Right ventricle myocardium superior (tissue), 1 donor: ENCODE data around the gene EYA4. TPM values are rescaled to one million over a fixed set of nuclear protein-coding genes. Genes with fewer than 3 reads are reported as not detected.

Experiments
- ATAC-seq: fragments of 200-7000 bp; cut with Tn5 transposase; one replicate; pipeline ENCODE4 v1.9.1; 2020; ENCODE audit warnings: mild to moderate bottlenecking; ENCODE audit not compliant: poor library complexity
- DNase-seq: peaks from one replicate; pipeline ENCODE4 v3.0.0-alpha.2; 2020
- intact Hi-C: fragments of 100-400 bp; cut with DNase I; formaldehyde crosslinking; loops from one replicate; pipeline ENCODE4 v1.11.2; 2022
- total RNA-seq: library from RNA; stranded (reverse); fragmentation: NEBNext Ultra II Directional; extraction: Animal tissue kit (Norgen Biotek cat#: 25700); gene quantifications from one replicate; pipeline ENCODE4 v1.2.1, GENCODE V29; 2021
- donor health status: DM: no; HTN: yes; CAD: no; lungs with severe emphysema.

Gene EYA4
- total RNA-seq, 1 donor from 2014 or later = 20.4 TPM

DNA sequence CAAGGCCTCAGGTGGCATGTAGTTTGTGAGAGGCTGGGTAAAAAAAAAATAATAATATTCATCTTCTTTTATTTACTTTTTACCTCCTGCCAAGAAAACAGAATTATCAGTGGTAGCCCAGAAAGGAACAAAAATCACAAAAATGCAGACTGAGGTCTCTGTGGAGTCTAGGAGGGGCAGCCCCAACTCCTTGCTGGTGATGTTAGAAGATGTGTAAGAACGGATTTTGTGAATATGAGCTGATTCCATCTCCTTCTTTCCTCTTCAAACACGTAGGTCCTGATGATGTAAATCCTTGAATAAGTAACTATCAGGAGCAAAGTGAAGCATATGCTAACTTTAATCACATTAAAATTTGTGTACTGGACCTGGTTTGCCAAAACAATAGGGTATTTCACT, 226.8 kb downstream of the EYA4 start:
- intact Hi-C loops = no loop called here
- no peak for ATAC-seq
- DNase-seq = no peak

DNA sequence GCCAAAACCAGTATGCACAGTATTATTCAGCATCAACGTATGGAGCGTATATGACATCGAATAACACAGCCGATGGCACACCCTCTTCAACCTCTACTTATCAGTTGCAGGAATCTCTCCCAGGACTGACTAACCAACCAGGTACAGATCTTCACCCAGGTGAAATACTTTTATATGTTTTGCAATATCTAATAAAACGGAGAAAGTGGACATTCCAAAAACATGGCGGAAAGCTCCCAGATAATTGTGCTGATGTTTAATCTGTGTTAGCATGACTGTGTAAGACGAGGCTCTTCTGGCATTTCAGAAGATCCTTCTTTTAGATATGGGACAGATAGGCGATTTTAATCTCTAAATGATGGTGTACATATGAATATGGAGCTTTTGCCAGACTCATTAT, 227.4 kb downstream of the EYA4 start:
- DNase-seq (no peak), ATAC-seq (no peak)
- intact Hi-C loops = no loop called here

DNA sequence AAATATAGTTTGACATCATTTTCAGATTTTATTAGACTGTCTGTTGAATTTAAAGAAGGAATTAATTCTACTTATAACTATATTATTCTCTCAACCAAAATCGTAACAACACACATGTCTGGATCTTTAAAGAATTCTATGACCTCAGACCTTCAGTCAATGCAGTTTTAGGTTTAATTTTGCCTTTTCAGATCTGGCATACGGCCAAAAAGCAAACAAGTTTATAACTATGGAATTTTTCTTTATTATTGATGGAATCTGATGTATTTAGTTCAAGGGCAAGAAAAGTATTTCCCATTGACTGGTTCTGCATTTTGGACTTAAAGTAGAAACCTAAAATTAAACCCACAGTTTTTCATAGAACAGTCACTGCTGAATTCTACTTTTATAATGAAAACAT, 233.4 kb downstream of the EYA4 start:
- DNase-seq (no peak), ATAC-seq (no peak)
- intact Hi-C loops = no loop called here

DNA sequence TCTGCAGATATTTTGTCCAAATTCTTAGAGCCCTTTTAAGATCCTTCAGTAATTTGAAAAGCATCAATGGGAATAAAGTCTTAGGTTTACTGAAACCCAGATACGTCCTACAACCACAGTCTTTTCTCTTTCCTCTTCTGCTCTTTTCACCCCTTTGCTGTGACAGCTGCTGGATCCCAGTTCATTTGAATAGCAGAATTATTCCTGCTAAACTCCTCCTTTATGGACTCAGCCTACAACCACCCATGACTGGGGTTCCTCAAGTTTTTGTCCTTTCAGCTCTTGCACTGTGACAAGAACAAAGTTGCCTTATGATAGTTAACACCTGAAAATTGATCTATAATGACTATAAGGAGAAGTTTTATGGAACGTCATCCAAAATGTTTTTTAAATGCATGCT, 237.5 kb downstream of the EYA4 start:
- DNase-seq (no peak), ATAC-seq (no peak)
- intact Hi-C loops = no loop called here

DNA sequence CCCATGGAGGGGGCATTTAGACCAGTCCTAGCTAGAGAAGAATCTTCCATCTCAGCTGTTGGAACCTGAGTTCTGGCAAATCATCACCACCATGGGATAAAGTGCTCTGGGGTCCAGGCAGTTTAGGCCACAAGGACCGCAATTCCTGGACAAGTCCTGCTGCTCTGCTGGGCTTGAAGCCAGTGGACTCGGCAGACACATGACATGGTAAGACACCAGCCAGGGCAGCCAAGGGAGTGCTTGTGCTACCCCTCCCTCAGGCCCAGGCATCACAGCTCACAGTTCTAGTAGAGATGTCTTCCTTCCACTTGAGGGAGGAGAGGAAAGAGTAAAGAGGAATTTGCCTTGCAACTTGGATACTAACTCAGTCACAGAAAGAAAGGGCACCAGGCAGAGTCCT, 246.0 kb downstream of the EYA4 start:
- intact Hi-C loops = no loop called here
- peak; percentile 36 for ATAC-seq
- DNase-seq = no peak

DNA sequence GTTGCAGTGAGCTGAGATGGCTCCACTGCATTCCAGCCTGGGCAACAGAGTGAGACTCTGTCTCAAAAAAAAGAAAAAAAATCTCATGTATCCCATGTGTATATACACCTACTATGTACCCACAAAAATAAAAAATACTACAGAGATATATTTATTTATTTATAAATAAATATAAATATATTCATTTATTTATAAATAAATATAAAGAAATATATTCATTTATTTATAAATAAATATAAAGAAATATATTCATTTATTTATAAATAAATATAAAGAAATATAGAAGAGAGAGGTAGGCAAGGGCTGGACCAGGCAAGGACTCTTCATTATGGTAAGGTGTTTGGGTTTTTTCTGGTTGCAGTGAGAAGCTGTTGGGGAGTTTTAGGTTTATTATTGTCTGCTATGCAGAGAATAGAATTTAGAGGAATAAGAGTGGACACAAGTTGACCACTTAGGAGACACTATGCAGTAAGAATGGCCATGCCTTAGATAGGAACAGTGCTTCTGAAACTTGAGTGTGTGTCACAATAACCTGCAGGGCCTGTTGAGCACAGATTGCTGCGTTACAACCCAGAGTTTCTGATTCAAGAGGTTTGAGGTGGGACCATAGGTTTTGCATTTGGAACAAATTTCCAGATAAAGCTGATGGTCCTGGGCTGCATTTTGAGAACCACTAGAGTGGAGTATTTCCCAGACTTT, 254.2 kb downstream of the EYA4 start:
- DNase-seq (no peak), ATAC-seq (no peak)
- intact Hi-C loops = loop anchor here (10.0 kb wide), 1 partner anchor 51 kb away; no protein-coding TSS in a partner anchor

DNA sequence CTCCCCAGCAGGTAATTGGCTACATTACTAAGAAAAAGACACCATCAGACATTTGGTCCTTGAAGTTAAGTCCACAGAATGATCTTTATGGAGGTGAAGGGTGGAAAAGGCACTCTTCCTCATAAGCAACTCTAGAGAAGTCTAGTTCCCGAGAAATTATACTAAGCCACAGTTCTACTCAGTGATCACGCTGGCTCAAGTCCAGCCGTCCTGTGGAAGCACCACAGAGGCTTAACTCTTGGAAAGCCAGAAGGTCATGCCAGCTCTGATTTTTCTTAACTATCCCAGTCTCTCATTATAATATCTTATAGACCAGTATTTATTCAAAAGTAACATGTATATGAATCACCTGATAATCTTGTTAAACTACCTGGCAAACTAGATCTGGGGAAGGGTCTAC, 258.5 kb downstream of the EYA4 start:
- ATAC-seq (no peak), DNase-seq (no peak)
- intact Hi-C loops = loop anchor here (10.0 kb wide), 1 partner anchor 55 kb away; no protein-coding TSS in a partner anchor

DNA sequence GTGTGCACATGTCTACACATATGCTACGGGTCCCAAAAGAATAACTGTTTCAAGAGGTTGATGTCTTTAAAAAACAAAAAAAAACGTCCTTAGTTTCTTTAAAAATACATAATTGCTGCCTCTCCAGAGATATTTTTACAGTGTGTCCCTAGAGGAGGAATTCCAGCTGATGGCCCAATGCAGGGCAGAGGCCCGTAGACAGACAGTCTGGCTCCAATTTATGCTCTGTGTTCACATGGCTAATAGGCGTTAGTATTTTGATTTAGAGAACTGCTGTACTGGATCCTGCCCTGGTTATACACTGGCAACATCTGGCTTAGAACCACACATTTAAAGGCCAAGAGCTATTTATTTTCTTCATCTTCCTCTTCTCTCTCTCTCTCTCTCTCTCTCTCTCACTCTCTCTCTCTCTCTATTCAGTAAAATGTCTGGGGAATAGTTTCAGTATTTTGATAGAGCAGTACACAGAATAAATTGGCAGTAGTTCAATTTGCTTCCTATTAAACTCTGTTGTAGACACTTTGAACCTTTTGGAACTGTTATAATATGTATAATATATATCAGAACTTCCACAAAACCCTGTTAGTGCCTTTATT, 260.6 kb downstream of the EYA4 start:
- intact Hi-C loops = no loop called here
- no peak for DNase-seq
- ATAC-seq = peak; percentile 78

DNA sequence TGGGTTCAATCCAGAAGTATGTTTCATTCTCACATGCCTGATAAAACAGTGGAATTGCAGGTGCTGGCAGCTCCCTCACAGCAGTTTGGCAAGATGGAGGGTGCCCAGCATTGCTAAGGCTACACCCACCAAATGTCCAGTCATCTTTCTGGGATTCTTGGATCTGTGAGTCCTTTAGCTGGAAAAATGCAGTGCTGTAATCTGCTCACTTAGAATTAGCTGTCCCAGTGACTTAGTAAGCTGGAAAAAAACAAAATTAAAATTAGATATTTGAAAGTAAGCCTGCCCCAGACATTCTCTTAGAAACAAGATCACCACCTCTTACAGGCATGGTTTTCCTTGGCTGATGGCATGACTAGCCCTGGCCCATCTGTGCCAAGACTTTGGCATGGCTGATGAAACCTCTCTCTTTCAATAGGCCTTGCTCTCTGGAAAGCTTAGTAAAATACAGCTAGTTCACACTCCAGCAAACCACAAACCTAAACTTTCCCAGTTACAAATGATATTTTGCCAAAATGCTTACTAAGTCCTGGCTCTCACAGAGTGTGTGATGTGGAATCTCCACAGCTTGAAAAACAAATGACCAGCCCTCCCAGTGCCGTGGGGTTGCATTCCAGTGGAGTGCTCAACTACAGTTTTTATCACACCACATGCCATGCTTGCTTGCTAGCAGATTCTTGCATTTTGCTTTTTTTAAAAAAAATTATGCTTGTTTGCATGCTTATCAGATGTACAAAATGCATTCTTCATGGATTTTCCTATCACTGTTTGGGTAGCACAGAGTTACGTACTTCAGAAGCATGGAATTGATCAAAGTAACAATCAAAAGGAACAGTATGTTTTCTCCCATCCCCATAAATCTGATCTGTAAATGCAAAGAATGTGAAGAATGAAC, 261.5 kb downstream of the EYA4 start:
- peak; percentile 70 for ATAC-seq
- DNase-seq = peak; percentile 43
- intact Hi-C loops = no loop called here

DNA sequence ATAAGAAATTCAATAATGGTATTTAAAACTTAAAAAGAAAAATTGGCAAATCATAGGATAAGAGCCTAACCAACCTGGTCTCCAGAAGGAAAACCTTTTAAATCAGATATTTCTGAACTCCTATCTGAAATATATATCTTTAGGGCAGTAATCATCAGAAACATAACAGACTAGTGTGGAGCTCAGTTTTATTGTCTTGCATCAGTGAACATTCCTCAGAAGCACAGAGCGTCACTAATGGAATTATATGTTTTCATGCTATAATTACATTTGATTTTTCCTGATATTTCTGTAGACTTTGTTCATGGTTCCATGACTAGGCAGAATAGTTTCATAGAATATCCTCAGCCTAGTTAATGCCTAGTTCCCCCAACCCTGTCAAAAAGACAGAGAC, 262.2 kb downstream of the EYA4 start:
- intact Hi-C loops = no loop called here
- ATAC-seq (no peak), DNase-seq (no peak)

DNA sequence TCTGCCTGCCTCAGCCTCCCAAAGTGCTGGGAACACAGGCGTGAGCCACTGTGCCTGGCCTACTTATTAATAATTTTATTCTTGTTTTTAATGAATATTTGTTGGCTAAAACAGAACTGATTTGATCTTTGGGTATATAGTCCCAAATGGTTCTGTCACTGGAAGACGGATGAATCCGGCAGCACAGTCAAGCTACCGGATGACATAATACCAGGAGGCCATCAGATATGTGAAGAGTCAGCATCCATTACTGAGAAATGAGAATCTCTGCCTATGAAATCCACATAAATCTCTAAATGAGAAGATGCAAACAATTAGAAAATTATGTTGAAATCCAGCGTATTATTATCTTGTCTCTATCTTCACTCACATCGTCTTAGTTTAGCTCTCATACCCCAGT, 263.0 kb downstream of the EYA4 start:
- DNase-seq = no peak
- ATAC-seq = no peak
- intact Hi-C loops = no loop called here

DNA sequence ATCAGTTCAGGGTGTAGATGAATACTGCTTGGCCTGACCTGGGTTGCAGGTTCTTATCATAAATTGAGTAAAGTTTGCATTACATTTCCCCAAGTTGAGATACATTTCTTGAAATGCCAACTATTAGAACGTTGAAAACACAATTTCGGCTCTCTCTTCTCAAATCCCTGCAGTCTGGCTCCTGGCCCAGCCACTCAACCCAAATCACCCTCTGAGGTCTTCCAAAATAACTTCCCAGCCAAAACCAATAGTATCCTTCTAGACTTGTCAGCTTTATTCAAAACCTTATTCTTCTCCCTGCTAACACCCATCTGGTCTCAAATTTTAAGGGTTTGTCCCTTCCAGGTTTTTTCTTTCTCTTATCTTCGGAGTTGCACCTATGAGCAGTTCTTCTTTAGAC, 263.6 kb downstream of the EYA4 start:
- ATAC-seq (no peak), DNase-seq (peak; percentile 60)
- intact Hi-C loops = no loop called here

DNA sequence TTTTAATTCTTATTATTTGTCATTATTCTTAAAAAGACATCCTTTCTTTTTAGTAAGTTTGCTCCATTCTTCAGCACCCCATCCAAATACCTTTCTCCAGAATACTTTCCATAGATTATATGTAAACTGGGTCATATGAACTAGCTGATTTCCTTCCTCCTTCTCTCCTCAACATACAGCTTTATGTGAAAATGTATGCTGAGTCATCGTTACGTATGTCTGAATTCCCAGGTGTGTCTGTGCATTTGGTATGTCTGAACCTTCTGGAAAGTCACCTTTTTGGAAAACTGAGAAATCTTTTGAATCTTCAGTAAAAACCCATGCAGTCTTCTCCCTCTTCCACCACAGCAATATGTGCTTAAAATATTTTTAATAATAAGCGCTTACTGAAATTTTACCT, 264.5 kb downstream of the EYA4 start:
- intact Hi-C loops = no loop called here
- ATAC-seq (no peak), DNase-seq (no peak)

DNA sequence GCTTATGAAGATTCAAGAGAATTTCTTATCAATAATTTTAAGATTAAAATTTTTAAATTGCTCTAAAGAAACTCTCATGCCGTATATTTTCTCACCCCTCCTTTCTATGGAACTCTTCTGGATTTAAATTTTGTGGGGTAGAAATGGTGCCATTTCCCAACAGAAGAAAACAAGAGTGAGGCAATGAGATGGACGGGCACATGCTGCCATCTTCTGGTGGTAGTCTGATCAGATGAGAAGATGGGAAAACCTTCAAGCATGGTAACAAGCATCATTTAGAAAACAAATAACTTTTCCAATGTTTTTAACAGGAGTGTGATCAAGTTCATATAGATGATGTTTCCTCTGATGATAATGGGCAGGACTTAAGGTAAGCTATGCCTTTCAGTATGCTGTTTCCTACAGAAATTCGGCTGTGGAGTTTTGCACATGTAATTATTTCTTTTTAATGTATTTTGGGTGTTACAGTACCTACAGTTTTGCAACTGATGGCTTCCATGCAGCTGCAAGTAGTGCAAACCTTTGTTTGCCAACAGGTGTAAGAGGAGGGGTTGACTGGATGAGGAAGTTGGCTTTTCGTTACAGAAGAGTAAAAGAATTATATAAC, 271.4 kb downstream of the EYA4 start:
- DNase-seq = peak; percentile 54
- ATAC-seq = no peak
- intact Hi-C loops = loop anchor here (5.0 to 10.0 kb wide), 3 partner anchors 328 to 550 kb away; no protein-coding TSS in a partner anchor

DNA sequence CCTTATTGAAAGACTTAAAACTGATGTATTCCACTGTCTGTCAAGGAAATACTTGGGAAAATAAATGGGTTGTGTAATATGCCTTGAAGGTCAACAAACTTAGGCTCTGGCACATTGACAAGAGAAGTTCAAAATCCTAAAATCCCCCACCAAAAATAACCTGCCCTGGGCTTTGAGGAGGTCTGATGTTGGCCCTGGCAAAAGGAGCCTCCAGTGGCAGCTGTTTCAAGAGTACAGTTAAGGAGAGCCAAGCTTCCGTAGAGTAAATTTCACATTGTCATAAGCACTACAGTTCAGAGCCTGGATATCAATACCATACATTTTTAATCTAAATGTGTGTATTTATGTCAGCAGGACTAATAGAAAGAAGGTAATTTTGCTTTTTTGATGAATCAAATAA, 282.7 kb downstream of the EYA4 start:
- ATAC-seq (no peak), DNase-seq (no peak)
- intact Hi-C loops = no loop called here

DNA sequence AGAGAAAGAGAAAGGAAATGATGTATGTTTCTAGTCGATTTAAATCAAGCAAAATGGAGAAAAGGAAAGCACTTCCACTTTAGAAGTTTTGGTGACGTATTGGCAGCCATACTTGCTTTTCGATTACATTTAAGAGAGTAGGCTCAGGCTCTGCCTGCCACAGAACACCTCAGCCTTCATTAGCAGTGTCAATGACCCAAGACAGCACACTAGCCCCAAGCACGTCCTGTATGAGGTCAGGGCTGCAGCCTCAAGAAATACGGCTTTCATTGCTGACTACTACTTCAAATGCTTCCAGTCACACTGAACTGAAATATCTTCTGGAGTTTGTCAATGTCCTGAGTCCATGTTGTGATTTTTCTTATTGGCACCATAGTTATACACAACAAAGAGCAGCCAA, 285.3 kb downstream of the EYA4 start:
- DNase-seq (no peak), ATAC-seq (no peak)
- intact Hi-C loops = no loop called here

DNA sequence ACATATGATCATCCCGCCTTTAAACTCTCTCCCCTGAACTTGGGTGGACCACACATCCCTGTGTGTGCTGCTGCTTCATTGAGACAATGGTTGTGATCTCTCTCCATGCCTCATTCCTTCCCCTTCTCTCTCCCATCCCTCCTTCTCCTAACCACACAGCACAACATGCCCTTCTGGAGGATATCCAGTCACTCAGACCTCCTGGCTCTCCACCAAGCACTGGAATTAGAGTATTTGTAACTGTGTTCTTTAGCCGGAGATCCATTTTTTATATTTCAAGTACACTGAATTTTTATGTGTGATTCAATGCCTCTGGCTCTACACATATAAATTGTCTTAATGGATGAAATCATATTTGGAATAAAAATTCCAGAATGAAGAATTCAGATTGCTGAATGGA, 287.4 kb downstream of the EYA4 start:
- intact Hi-C loops = no loop called here
- ATAC-seq (no peak), DNase-seq (no peak)

DNA sequence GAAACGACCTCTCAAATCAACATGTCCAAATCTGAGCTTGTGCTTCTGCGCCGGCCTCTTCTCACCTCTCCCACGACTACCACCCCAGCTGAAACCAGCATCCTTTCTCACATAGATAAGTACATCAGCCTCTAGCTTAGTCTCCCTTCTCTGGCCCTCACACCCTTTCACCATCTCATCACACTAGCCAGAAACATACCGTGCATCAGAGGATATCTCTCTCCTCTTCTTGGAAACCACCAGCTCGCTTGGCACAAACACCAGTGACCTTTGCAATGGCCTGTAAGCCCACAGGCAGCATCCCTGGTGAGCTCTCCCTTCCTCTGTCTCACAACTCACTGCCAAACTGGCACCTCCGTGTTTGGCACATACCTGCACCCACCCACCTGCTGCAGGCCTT, 291.8 kb downstream of the EYA4 start:
- ATAC-seq = no peak
- no peak for DNase-seq
- intact Hi-C loops = no loop called here

DNA sequence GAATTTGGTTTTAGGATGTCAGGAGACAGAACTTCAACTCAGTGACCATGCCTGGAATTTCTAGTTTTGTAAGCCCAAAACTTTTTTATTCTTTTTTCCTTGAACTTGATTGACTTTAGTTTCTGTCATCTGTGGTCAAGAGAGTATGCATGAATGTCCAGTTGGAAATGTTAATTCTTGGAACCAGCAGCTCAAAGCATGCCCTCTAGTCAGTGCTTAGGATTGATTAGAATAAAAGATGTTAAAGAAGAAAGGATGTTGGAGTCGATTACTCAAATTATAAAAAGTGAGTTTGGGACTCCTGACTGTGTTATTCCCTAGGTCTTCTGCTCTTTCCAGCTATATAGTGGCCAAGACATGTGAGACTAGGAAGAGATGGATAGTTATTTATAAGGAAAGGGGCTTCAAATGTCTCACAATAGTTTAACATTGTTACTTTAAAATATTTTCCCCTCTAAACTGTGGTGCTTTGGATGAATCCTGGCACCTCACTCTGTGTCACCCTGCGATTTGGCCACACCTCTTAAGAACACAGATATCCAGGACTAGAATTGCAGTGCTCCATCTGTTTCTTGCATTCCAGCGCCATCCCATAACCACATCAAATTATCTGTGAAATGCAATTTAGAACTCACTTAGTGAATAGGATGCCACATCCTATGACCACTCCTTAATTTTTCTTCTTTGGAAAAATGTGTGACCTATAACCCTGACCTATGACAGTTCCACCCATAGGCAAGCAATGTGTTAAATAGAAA, 298.5 kb downstream of the EYA4 start:
- DNase-seq = no peak
- ATAC-seq = no peak
- intact Hi-C loops = no loop called here
